GM15510 (cell line): ENCODE data around the gene ACVR1B.

Experiments used
- POLR2A ChIP-seq: IDR thresholded peaks from 3 replicates; pipeline ENCODE4 v1.6.1; 2011; ENCODE audit warnings: borderline replicate concordance; ENCODE audit not compliant: insufficient read length; ENCODE audit errors: extremely low read depth

Gene ACVR1B

GRCh38 chr12:51924551-51925319, 26.8 kb upstream of the ACVR1B start:
- TF ChIP-seq POLR2A = no peak

GRCh38 chr12:51925346-51926063, 26.0 kb upstream of the ACVR1B start:
- no peak for TF ChIP-seq POLR2A

- no peak for TF ChIP-seq POLR2A
These were observed 25.4 kb upstream of the ACVR1B start for GRCh38 chr12:51926064-51926632.

- TF ChIP-seq POLR2A = no peak
These were observed 24.8 kb upstream of the ACVR1B start for GRCh38 chr12:51926718-51927117.

GRCh38 chr12:51932218-51933076, 19.1 kb upstream of the ACVR1B start:
- TF ChIP-seq POLR2A = no peak

- TF ChIP-seq POLR2A = no peak
These were observed 17.4 kb upstream of the ACVR1B start for GRCh38 chr12:51934080-51934479.

GRCh38 chr12:51937926-51938325, 13.6 kb upstream of the ACVR1B start:
- no peak for TF ChIP-seq POLR2A

- TF ChIP-seq POLR2A = no peak
These were observed 12.8 kb upstream of the ACVR1B start for GRCh38 chr12:51938726-51939125.

- no peak for TF ChIP-seq POLR2A
These were observed 10.4 kb upstream of the ACVR1B start for GRCh38 chr12:51941011-51941581.

GRCh38 chr12:51941604-51942003, 9.9 kb upstream of the ACVR1B start:
- no peak for TF ChIP-seq POLR2A

- TF ChIP-seq POLR2A = no peak
These were observed 9.4 kb upstream of the ACVR1B start for GRCh38 chr12:51942056-51942455.

- TF ChIP-seq POLR2A = no peak
These were observed 8.9 kb upstream of the ACVR1B start for GRCh38 chr12:51942501-51943000.

GRCh38 chr12:51943346-51943745, 8.2 kb upstream of the ACVR1B start:
- TF ChIP-seq POLR2A = no peak

GRCh38 chr12:51944608-51945233, 6.8 kb upstream of the ACVR1B start:
- no peak for TF ChIP-seq POLR2A

- no peak for TF ChIP-seq POLR2A
These were observed 4.1 kb upstream of the ACVR1B start for GRCh38 chr12:51947246-51947996.
